GM18498 (cell line): ENCODE results near the gene ACTG2.
"Not testable (repeated sequence)": the region's sequence is repeated elsewhere in the genome, so short reads cannot be mapped to it uniquely, and the experiment has no call there.

Source experiments
- ATAC-seq: cut with Tn5 transposase; IDR thresholded peaks from one replicate; pipeline ENCODE4 v1.9.1; 2021; ENCODE audit warnings: mild to moderate bottlenecking, moderate library complexity; ENCODE audit not compliant: unreplicated experiment

Gene ACTG2

DNA sequence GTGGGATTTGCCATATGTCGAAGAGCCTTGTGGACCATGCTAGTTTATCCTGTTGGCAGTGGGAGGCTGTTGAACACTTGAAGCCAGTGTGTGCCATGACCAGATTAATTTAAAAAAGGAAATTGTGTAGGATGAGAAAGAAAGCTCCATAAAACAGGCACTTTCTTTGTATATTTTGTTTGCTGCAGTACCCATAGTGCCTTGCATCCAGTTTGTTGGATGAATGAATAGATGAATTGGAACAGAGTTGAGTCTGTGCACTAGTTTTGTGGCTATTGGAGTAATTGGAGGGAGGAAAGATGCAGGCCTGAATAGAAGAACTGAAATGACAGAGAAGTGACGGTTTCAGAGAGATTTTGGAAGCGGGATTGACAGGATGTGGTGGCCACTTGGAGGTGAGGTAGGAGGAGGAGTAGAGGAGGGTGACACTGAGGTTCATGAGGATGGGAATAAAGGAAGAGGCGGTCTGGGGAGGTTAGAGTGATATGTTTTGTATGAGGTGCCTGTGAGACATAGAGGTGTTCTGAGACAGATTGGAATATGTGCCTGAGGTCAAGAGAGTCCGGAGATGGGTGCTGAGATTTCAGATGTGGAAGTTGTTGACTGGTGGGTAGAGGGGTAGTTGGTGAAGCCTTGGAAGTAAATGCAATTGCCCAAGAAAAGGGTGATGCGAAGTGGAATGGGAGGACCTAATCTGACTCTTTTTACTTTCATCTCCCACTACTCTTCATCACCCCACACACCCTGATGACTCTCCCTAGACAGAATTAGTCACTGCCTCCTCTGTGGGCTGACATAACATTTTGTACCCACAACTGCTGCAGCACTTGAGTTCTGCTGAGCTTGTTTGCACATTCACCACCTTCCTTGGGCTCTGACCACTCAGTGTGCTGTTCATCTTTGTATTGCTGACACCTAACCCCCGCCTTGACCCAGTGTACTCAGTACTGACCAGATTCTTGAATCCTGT, 39.0 kb downstream of the ACTG2 start:
- no peak for ATAC-seq

- no peak for ATAC-seq
Observed at GRCh38 chr2:73933194-73933593, 40.4 kb downstream of the ACTG2 start.

DNA sequence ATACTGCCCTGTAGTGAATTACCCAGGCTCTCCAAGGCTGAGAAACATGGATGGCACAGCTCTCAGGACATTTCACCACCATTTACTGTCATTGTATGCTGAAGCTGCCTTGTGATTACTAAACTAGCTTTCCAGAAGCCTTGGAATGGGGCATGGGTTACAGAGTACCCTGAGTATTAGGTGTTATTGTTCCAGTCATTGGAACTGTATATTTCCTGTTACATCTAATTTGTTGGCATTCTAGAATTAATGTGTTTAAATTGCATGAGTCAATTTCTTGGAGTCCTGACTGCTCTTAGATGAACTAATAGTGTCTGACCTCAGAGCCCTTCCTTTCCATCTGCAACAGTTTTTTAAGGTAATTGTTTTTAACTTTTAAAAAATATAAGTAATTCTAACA, 42.8 kb downstream of the ACTG2 start:
- no peak for ATAC-seq

DNA sequence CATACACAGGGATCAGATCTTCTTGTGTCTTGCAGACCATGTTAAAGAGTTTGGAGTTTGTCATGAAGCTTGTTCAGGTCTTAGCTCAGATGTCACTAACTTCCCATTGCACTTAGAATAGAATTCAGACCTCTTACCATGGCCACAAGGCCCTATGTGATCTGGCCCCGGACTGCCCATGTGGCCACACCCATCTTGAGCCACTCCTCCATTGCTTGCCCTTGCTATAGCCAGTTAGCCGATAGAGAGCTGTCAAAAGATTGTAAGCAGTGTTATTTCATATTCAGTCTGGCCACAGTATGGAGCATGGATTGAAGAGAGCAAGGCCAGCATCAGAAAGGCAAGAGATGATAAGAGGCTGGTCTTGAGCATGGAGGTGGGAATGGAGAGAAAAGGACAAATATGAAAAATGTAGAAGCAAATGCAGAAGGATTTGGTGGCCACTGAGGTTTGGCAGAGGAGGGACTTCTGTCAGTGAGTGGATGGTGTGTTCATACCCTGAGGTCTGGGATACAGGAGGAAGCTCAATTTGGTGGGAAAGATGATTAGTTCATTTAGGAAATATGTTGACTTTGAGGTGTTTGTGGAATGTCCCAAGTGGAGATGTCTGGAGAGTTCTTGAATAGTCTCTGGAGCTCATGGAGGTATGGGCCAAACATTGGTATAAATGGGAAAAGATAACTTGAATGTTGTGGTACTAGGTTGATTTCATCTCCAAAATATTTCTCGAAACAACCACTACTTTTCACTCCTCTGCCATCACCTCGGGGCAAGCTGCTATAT, 44.5 kb downstream of the ACTG2 start:
- no peak for ATAC-seq

DNA sequence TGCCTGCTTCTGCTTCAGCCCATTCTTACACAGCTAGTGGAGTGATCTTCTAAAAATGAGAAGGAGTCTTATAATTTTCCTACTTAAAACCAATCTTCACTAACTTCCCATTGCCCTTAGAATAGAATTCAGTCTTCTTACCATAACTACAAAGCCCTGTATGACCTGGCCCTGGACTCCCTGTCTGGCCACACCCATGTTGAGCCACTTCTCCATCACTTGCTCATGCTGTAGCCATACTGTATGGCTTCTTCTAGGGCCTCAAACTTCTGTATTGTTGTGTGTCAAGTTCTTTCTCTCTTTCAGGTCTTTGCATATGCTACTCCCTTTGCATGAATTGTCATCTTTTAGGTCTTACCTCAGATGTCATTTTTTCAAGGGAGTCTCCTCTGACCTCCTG, 45.1 kb downstream of the ACTG2 start:
- no peak for ATAC-seq

DNA sequence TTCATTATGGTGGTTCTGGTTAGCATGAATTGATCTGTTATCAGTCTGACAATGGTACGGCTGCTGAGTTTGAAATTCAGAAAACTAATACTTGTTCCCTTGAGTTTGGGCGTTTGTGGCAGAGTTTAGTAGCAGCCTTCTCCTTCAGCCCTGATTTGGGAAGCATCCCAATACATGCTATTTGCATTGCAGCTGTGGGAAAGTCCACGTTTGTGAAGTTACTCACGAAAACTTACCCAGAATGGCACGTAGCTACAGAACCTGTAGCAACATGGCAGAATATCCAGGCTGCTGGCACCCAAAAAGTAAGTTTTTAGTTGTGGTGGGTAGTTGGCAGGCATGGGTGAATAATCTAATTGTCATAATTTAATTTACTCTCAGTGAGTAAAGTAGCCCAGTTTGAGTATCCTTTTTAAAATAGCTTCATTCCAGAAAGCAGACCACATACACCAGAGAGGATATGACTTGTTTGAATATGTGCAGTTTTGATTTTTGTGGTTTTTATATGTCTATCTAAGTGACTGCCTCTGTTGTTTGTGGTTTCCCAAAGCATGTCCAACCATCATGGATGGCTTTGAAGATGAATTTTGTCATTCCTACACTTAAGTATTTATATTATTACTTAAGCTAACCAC, 46.0 kb downstream of the ACTG2 start:
- ATAC-seq, result no peak

DNA sequence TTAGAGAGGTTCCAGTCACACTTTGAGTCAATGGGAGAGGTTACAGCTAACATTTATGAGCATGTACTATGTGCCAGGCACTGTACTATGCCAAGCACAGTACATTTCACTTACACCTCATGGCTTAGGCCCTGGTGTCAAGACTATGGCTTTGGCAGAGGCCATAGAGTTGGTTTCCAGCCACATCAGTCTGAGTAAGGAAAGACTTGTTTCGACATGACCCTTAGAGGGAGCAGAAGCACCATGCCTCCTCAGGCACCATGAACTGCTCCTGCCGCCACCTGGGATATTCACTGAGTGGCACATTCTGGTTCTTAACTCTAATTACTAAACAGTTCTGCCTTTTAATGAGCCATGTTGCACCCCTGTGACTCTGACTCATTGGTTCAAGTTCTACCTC, 46.6 kb downstream of the ACTG2 start:
- no peak for ATAC-seq

DNA sequence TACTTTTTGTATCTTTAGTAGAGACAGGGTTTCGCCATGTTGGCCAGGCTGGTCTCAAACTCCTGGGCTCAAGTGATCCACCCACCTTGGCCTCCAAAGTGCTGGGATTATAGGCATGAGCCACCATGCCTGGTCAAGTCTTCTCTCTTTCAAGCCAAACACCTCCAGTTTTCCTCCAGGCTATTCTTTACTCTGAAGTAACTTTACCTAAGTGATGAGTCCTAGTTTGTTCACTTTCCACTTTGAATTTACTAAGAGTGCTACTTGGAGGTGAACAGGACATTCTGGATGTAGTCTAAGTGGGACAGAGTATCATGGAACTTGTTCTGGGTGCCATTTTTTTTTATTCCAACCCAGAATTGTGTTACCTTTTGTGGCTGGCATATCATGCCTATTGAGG, 47.3 kb downstream of the ACTG2 start:
- ATAC-seq, result not testable (repeated sequence)

GRCh38 chr2:73942664-73943063, 49.9 kb downstream of the ACTG2 start:
- ATAC-seq, result no peak

- no peak for ATAC-seq
Observed at GRCh38 chr2:73944714-73945113, 51.9 kb downstream of the ACTG2 start.

DNA sequence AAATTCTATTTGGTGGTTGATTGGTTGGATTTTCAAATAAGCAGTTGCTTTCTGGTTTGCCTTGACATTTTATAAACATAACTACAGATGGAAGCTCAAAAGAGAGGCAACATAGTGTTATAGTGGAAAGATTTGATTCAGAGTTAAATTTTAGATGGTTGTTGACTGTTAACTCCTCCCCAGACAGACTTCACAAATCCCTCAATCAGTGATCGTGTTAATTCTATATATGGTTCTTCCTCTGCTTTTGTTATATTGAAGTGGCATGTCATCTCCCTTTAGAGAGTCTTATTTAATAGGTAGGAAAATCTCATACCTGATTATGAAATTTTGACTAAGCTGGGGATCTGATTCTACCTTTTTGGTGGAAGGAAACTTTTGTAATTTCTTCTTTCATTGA, 53.4 kb downstream of the ACTG2 start:
- ATAC-seq, result no peak

DNA sequence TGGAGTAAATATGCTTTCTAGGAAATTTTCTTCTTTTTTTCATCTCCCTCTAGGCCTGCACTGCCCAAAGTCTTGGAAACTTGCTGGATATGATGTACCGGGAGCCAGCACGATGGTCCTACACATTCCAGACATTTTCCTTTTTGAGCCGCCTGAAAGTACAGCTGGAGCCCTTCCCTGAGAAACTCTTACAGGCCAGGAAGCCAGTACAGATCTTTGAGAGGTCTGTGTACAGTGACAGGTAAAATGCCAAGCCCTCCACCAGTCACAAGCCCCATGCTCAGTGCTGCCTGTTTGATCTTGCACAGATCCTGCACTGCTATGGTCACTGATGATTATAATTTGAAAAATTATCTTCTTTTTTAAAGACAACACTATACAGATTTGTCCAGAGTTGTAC, 53.9 kb downstream of the ACTG2 start:
- no peak for ATAC-seq

DNA sequence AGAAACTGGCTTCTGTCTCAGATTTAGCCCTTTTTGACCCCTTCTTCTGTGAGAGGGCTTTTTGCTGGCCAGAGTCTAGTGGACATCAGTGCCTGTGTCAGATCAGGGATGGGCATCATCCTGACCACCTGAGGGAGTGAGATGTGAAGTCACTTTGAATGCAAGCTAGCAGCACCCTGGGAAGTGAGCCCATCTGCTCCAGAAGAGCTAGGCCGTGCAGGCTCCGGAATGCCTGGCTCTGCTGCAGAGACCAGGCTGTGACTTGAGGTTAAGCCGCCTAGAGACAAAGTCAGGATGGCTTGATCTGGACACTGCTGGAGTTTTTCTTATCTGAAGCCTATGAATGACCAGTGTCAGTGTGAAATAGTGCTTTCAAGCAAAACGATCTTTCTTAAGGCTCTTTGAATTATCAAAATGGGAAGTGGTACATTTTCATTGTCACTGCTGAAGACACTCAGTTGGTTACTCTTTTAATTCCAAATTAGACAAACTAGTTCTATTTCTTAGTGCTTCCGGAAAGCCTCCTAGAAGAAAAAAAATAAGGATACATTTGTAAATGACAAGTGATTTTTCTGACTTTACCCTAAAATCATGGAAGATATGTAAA, 54.7 kb downstream of the ACTG2 start:
- ATAC-seq, result no peak

GRCh38 chr2:73949802-73950201, 57.0 kb downstream of the ACTG2 start:
- no peak for ATAC-seq

DNA sequence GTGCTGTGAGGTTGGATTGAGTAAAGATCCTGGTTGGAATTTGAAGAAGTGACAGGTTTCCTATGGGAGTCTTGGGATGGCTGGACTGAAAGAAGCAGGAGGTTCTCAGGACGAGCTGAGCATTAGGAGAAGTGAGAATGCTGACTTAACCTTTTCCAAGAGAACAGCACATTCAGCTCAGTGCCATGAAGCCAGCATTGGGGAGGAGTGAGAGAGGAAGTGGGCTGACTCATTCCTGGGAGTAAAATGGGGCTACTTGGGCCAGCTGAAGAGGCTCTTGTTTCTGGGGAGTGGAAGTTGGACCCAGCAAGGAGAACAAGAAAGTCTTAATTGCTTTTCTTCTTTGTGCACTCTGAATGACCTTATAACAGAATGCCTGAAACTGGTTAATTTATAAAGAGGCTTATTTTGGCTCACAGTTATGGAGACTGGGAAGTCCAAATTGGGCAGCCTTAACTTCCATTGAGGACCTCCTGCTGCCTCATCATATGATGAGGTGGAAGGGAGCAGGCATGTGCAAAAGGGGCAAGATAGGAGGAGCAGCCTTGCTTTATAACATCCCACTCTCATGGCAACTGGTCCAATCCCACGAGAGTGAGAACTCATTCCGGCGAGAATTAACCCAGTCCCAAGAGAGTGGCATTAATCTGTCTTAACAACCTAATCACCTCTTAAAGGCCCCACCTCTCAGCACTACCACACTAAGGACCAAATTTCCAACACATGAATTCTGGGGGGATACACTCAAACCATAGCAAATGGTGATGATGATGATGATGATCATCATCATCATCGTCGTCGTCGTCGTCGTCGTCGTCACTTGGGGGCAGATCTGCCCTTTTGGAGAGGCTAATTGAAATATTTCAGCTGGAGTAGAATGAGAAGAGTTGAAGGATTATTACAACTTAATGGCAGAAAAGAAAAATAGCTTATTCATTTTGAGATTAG, 60.0 kb downstream of the ACTG2 start:
- ATAC-seq, result no peak

GRCh38 chr2:73956218-73956865, 63.5 kb downstream of the ACTG2 start:
- ATAC-seq, result no peak

- no peak for ATAC-seq
Observed at GRCh38 chr2:73961274-73961673, 68.5 kb downstream of the ACTG2 start.

- no peak for ATAC-seq
Observed at GRCh38 chr2:73961823-73962615, 69.2 kb downstream of the ACTG2 start.

GRCh38 chr2:73962798-73963197, 70.0 kb downstream of the ACTG2 start:
- no peak for ATAC-seq
